Activated gamma-delta T cell treated with anti-CD3 and anti-CD28 coated beads, Interleukin-2, amount 50 U/mL, for 16 hours (primary cell): ENCODE results near the gene PRDM11.

ENCODE experiments used
- DNase-seq: peaks from one replicate; pipeline ENCODE4 v3.0.0-alpha.2; 2020; ENCODE audit warnings: low read depth

PRDM11 gene

GRCh38 chr11:45265969-45266675 is 119.7 kb downstream of the PRDM11 start:
- no peak for DNase-seq

DNA sequence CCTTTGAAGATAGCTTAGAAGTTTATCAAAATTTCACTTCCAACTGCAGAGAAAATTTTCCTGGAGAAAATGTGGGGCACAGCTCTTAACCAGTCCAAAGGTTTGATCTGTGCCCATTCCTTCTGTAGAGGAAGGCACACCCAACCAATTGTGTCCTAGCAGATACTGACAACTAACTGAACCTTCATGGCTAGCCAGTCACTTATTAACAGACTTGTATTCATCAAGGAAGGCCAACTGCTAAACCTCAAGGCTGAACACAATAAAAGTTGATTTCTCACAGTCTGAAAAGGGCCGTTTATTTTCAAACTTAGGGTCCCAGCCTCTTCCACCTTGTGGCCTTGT is 120.2 kb downstream of the PRDM11 start:
- no peak for DNase-seq

GRCh38 chr11:45267052-45267451 is 120.6 kb downstream of the PRDM11 start:
- no peak for DNase-seq

DNA sequence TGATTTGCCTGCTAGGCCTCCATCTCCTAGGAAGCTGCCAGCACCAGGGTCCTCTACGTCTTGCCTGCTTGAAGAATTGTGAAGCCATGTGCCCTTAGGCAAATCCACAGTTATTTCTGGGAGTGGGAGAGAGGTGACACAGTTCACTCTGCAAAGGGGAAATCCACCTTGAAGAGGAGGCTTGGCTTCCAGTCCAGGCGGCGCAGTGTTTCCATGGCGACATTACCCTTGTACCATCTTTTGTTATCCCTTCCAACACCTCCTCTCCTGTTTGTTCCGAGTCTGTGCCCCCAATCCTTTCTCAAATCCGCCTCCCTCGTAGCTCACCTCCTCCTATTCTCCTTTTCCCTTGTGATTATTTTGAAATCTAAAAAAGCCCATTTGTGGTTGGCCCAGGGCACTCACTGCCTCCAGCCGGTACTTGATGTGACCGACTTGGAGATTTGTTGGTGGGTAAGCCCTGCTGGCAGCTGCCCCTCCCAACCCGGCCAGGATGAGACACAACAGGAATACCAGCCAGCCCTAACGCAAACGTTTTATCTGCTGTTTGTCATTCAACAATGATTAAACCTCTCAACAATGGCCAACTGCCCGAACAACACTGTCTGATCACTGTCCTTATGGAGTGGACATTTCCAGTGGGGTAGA is 121.3 kb downstream of the PRDM11 start:
- no peak for DNase-seq

DNA sequence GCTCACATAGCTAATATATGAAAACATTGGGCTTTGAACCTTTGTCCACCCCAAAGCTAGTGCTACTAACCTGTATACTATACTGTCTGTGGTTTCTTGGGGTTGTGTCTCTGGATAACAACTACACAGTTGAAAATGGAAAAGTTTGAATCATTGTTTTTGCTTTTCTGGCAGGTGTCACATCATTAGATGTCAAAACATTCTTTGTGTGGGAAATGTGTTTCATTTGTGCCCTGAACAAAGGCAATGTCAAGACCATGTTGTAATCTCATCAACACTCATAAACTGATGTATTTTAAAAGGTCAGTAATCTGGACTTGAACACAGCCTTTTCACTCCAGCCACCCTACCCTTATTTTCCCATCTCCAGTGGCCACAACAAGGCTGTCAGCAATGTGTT is 123.2 kb downstream of the PRDM11 start:
- DNase-seq = no peak

- DNase-seq = no peak
These were observed 124.7 kb downstream of the PRDM11 start for GRCh38 chr11:45270946-45271716.

- DNase-seq = no peak
These were observed 126.3 kb downstream of the PRDM11 start for GRCh38 chr11:45272701-45273100.

DNA sequence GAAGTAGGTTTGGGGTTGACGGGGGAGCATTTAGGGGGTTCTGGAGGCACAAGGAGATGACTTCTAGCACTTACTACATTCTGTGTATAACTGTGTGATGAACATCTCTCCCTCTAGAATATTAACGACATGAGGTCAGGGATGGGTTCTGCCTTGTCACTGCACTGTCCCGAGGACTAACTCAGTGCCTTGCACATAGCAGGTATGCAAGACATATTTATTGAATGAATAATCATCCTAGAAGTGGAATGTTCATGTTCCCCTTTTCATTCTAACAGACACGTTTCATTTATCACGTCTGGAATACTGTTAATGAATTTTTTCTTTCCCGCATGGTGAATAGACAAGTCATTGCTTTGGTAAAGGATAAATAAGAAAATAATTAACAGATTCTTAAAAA is 127.1 kb downstream of the PRDM11 start:
- DNase-seq = no peak

DNA sequence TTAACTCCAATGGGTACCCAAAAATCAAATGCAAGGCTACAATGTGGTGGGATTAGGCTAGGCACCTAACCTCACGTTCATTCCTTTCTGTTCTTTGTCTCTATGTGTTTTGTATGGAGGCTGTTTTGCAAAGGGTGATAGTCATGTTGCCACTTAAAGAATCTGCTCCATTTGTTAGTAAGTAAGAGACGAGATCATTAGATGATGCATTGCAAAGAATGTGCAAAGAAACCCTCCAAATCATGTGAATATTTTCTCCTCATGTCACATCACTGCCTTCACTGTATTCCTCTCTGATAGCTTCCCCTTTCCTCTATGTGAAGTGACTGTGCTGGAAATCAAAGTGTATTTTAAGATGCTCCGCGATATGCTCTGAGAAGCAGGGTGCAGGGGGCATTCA is 127.8 kb downstream of the PRDM11 start:
- DNase-seq = no peak

DNA sequence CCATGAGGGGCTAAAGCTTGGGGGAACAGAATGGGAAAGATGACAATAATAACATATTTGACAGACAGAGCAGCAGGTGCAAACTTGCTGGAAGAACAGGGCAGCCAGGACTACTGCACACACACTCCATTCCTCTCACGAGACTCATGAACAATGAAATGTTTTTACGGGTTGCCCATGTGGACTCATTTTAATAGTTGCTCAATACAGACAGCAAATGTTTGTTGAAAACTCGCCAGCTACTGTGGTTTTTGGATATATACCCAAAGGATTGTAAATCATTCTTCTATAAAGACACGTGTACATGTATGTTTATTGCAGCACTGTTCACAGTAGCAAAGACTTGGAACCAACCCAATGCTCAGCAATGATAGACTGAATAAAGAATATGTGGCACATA is 129.4 kb downstream of the PRDM11 start:
- DNase-seq = no peak

GRCh38 chr11:45278714-45279113 is 132.3 kb downstream of the PRDM11 start:
- DNase-seq = no peak

DNA sequence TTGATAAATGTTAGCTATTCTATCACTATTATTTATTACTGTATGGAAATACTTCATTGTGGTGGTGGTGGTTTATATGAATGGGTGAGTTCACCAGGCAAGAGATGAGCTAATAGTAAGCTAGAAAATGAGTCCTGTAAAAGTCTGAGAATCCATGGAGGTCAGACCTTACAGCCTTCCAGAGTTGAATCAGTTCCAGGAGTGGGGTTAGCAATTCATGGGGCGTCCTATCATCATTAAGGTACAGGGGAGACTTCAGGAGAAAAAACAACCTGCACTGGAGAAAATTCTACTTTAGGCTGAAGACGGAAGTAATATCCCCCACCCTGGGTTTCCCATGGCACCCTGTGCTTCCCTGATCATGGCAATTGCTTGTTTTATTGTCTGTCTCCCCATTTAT is 133.2 kb downstream of the PRDM11 start:
- no peak for DNase-seq

GRCh38 chr11:45280449-45280848 is 134.0 kb downstream of the PRDM11 start:
- no peak for DNase-seq

DNA sequence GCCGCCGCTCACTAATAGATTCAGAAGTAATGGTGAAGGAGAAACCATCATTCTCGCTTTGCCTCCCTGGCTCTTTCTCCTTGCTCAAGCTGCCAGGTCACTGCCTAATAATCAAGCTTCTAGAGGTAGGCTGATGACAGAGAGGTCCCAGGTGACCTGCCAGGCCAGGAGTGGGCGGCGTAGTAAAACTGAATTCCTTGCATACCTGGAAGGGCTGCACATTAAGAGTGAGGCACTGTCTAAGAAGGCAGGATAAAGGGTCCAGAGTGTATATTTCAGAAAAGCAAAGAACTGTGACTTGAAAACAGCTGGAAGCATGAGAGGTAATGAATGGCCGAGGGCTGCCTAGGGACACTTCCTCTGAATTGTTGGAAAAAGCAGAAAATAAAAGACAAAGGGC is 135.6 kb downstream of the PRDM11 start:
- DNase-seq = no peak
